T1000 (cell line): ENCODE data around the gene HTR3B.
"Not testable (repeated sequence)": the region's sequence is repeated elsewhere in the genome, so short reads cannot be mapped to it uniquely, and the experiment has no call there.

Experiments used
- DNase-seq: peaks from one replicate; lab custom pipeline; 2025; ENCODE audit warnings: mixed read lengths; lab: John Stamatoyannopoulos, UW

HTR3B gene

GRCh38 chr11:113884361-113884836, 20.2 kb upstream of the HTR3B start:
- no peak for DNase-seq

GRCh38 chr11:113885897-113886296, 18.7 kb upstream of the HTR3B start:
- DNase-seq, result no peak

GRCh38 chr11:113888848-113889247, 15.7 kb upstream of the HTR3B start:
- DNase-seq, result no peak

- DNase-seq, result no peak
Observed at GRCh38 chr11:113894421-113894996, 10.1 kb upstream of the HTR3B start.

- DNase-seq, result no peak
Observed at GRCh38 chr11:113895367-113896155, 9.0 kb upstream of the HTR3B start.

- DNase-seq, result no peak
Observed at GRCh38 chr11:113896156-113896879, 8.3 kb upstream of the HTR3B start.

- no peak for DNase-seq
Observed at GRCh38 chr11:113901141-113901540, 3.5 kb upstream of the HTR3B start.

GRCh38 chr11:113906038-113906437, 1.4 kb downstream of the HTR3B start:
- no peak for DNase-seq

- DNase-seq, result no peak
Observed at GRCh38 chr11:113906516-113906915, 1.9 kb downstream of the HTR3B start.

GRCh38 chr11:113907152-113907551, 2.6 kb downstream of the HTR3B start:
- DNase-seq, result no peak

GRCh38 chr11:113907681-113908080, 3.1 kb downstream of the HTR3B start:
- DNase-seq, result no peak

- DNase-seq, result no peak
Observed at GRCh38 chr11:113908098-113908497, 3.5 kb downstream of the HTR3B start.

GRCh38 chr11:113911491-113911890, 6.9 kb downstream of the HTR3B start:
- not testable (repeated sequence) for DNase-seq

GRCh38 chr11:113923572-113923971, 19.0 kb downstream of the HTR3B start:
- DNase-seq, result no peak

- no peak for DNase-seq
Observed at GRCh38 chr11:113926273-113927197, 21.9 kb downstream of the HTR3B start.

GRCh38 chr11:113928311-113928710, 23.7 kb downstream of the HTR3B start:
- no peak for DNase-seq

GRCh38 chr11:113932788-113933187, 28.2 kb downstream of the HTR3B start:
- no peak for DNase-seq

GRCh38 chr11:113934193-113934592, 29.6 kb downstream of the HTR3B start:
- not testable (repeated sequence) for DNase-seq

- DNase-seq, result no peak
Observed at GRCh38 chr11:113934761-113935160, 30.2 kb downstream of the HTR3B start.

- DNase-seq, result no peak
Observed at GRCh38 chr11:113935858-113936257, 31.3 kb downstream of the HTR3B start.

GRCh38 chr11:113937918-113938317, 33.3 kb downstream of the HTR3B start:
- DNase-seq, result no peak

GRCh38 chr11:113942256-113942655, 37.7 kb downstream of the HTR3B start:
- DNase-seq, result no peak
